ENCODE results near the gene BCL2L11.

Gene BCL2L11

GRCh38 chr2:111142101-111142500 is 21.4 kb downstream of the BCL2L11 start:
- no peak for DNase-seq (ENCODE audit: insufficient read length, low spot score)
- no peak for FAIRE-seq

- no peak for DNase-seq (ENCODE audit: insufficient read length, low spot score)
Measured at GRCh38 chr2:111143107-111143842, 22.6 kb downstream of the BCL2L11 start.

DNA sequence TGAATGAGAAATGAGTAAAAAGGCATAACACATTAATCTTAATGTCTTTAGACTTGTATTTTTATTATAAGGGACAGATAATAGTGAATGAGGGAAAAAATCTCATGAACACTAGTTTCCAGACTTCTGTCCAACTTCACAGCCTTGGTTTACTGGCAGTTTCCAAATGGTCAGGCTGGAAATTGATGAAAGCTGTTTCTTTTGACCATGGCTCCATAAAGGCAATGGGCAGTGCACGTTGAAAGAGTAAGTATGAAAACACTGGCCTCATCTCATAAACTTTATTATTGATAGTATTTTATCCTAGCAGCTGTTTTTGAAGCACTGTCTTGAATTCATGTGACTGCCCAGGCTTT is 23.1 kb downstream of the BCL2L11 start:
- DNase-seq (ENCODE audit: insufficient read length, low spot score), result no peak
- FAIRE-seq, result no peak

More at GRCh38 chr2:111143107-111143842, 22.6 kb downstream of the BCL2L11 start:
- FAIRE-seq, result no peak

DNA sequence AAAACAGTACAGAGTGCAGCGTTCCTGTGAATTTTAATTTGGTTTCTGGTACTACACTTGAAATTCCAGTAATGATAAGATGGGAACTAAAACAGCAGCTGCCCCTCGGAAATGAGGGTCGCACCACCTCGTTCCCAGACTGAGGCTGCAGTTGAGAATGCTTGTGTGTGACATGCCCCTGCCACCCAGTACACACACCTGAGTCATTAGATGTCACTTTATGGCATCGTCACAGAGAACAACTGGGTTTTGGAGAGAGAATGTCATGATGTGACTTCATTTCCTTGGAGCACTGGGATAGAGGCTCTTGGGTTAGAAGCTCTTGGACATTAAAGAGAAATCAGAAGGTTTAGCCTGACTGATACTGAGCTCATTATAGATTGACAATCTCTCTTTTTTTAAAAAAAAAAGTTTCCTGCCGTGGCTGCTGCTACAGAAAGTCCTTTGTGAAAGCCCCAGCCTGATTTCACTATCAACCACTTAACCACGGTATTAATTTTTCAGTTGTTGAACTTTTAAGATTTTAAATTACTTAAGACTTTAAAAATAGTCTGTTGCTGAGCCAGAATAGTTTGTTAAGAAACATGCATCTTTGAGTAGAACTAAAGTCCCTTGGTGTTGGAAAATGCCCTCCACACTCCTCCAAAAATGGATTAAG is 24.5 kb downstream of the BCL2L11 start:
- DNase-seq (ENCODE audit: insufficient read length, low spot score) (no peak), FAIRE-seq (no peak)

GRCh38 chr2:111145951-111146350 is 25.2 kb downstream of the BCL2L11 start:
- FAIRE-seq (no peak), DNase-seq (ENCODE audit: insufficient read length, low spot score) (no peak)

- FAIRE-seq, result no peak
Measured at GRCh38 chr2:111148225-111148873, 27.6 kb downstream of the BCL2L11 start.

GRCh38 chr2:111148925-111149324 is 28.2 kb downstream of the BCL2L11 start:
- DNase-seq (ENCODE audit: insufficient read length, low spot score) (no peak), FAIRE-seq (no peak)

More at GRCh38 chr2:111148225-111148873, 27.6 kb downstream of the BCL2L11 start:
- DNase-seq (ENCODE audit: insufficient read length, low spot score), result no peak

GRCh38 chr2:111149882-111150455 is 29.3 kb downstream of the BCL2L11 start:
- FAIRE-seq (no peak), DNase-seq (ENCODE audit: insufficient read length, low spot score) (no peak)

DNA sequence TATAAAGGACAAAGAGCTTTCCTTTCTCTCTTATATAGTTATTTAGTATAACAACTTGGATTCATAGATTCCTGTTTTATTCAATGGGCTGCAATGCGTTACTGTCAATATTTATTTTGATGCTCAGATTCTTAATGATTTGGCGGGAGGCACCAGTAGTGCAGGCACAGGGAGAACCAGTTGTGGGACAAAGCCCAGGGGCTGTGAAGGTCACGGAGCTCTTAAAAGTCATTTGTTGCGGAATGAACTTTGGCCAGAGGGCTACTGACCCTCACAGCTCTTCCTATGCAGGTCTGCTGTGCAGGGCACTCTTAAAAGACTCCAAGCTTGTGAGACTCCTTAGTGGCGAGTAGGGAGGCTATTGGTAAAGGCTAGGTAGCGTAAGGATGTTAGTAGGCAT is 34.0 kb downstream of the BCL2L11 start:
- no peak for FAIRE-seq
- DNase-seq (ENCODE audit: insufficient read length, low spot score), result no peak

DNA sequence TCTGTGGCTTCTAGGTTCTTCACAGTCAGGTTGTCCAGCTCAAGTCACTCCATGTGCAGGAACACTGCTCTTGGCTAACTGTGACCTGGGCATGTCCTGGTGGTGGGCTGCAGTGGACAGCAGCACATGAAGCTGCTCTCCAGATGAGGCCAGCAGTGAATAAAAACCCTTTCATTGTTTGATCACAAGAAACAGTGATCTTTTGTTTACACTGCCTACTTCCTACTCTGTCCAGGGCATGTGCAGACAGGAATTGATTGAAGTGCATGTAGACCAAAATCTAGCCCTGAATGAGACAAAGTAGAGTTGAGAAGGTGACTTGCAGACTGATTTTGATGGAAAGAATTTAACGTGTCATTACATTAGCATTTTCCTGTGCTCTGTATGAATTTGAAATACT is 34.9 kb downstream of the BCL2L11 start:
- FAIRE-seq (no peak), DNase-seq (ENCODE audit: insufficient read length, low spot score) (no peak)

GRCh38 chr2:111156529-111156928 is 35.8 kb downstream of the BCL2L11 start:
- no peak for DNase-seq (ENCODE audit: insufficient read length, low spot score)
- no peak for FAIRE-seq

DNA sequence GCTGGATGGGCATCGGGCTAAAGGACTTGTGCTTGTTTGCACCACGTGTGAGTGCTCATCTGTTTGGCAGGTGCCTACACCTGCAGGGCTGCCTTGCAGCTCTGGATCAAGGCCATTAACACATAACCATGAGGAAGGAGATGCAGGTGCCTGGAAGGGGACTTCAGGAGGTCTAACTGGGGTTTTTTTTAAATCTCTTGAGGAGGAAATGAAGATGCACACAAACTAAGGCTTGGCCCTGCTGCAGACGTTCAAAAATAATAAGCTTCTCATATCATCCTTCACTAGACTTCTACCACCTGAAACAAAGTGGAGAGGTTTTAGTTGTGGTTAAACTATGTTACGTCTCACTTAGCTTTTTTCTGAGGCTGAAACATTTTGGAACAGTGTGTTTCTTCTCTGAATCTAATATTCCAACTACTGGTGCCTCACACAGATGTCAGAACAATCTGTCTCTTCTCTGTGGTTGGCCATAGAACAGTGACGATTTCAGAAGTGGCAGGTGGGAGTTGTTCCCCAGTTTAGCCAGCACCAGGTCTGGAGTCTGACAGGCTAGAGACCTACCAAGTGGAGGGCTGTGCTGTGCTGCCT is 36.5 kb downstream of the BCL2L11 start:
- FAIRE-seq (no peak), DNase-seq (ENCODE audit: insufficient read length, low spot score) (no peak)

DNA sequence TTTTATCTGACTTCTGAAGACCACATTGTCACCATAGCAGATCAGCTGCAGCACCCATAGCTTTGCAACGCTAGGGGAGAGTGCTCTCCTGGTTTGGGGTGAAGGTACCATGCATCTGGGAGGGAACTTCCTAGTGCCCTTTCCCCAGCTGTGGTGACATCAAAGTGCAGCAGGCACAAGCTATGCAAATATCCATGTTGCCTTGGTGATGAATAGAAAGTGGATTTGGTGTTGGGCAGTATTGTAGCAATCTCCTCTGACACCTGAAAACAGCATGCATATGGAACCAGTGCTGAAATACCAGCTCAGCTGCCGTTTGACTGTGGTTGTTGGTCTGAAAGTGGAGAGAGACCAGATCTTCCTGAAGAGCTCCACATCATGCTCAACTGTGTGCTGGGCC is 37.1 kb downstream of the BCL2L11 start:
- DNase-seq (ENCODE audit: insufficient read length, low spot score) (no peak), FAIRE-seq (no peak)

GRCh38 chr2:111159641-111160040 is 38.9 kb downstream of the BCL2L11 start:
- no peak for DNase-seq (ENCODE audit: insufficient read length, low spot score)
- no peak for FAIRE-seq

GRCh38 chr2:111160758-111161157 is 40.0 kb downstream of the BCL2L11 start:
- DNase-seq (ENCODE audit: insufficient read length, low spot score) (peak; percentile 53), FAIRE-seq (no peak)

- FAIRE-seq, result no peak
Measured at GRCh38 chr2:111161971-111162370, 41.3 kb downstream of the BCL2L11 start.

GRCh38 chr2:111162718-111163331 is 42.1 kb downstream of the BCL2L11 start:
- DNase-seq (ENCODE audit: insufficient read length, low spot score) (no peak), FAIRE-seq (no peak)

More at GRCh38 chr2:111161971-111162370, 41.3 kb downstream of the BCL2L11 start:
- DNase-seq (ENCODE audit: insufficient read length, low spot score), result no peak

GRCh38 chr2:111164078-111164477 is 43.4 kb downstream of the BCL2L11 start:
- DNase-seq (ENCODE audit: insufficient read length, low spot score) (no peak), FAIRE-seq (no peak)

DNA sequence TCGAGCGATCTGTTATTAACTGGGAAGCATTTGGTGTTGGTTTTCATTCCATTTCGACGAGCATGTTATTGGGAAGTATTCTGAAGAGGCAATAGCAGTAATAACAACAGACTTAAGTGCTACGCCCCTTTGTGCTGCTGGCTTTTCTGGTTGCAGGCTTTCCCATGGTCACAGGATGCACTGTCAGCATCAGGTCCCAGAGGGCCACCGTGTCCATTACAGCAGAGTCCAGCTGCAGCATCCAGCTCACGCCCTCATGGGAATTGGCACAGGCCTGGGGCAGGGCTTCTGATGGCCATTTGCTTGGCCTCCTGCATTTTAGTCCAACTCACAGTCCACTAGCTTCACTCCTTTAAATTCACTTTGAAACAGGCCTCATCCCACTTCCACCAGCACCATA is 44.4 kb downstream of the BCL2L11 start:
- DNase-seq (ENCODE audit: insufficient read length, low spot score), result no peak
- FAIRE-seq, result no peak

GRCh38 chr2:111166115-111166514 is 45.4 kb downstream of the BCL2L11 start:
- DNase-seq (ENCODE audit: insufficient read length, low spot score) (no peak), FAIRE-seq (no peak)
